Measurements from ENCODE around the gene AOPEP.
A peak's percentile ranks its signal among the peaks of the same experiment; 100 is the strongest.

The AOPEP gene

GRCh38 chr9:94794476-94795167 lies 68.1 kb downstream of the AOPEP start:
- DNase-seq: no peak

DNA sequence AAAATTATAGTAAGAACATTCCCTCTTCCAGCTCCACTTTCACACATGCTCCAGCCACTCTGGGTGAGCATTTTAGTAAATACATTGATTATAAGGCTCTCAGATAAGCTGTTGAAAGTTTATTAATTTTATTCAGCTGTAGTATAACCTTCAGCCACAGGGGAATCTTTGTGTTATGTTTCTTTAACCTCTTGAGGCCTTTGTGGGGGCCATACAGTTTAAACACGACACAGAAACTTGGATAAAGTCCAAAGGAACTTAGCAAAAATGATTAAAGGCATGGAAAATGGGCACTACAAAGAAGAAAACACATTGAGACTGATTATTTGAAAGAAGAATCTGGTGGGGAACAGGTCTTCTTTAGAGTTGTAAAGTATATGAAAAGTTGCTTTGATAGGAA lies 70.2 kb downstream of the AOPEP start:
- DNase-seq: no peak

DNA sequence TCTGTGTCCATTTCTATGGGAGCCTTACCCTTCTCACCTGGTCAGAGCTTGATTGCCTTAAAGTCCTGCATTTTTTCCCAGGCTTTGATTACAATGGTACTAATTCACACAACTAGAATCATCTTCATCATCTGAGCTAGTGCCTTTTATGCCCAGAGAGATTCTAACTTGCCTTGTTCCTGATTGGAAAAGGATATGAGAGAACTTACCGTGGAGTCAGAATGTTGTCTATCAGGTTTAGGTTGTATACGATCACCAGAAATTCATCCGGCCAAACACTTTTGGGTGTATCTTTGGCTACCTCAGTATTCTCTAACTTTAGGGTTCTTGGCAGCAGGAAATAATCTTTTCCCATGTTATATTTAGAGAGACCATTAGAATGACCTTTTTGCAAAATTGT lies 71.7 kb downstream of the AOPEP start:
- no peak for DNase-seq

DNA sequence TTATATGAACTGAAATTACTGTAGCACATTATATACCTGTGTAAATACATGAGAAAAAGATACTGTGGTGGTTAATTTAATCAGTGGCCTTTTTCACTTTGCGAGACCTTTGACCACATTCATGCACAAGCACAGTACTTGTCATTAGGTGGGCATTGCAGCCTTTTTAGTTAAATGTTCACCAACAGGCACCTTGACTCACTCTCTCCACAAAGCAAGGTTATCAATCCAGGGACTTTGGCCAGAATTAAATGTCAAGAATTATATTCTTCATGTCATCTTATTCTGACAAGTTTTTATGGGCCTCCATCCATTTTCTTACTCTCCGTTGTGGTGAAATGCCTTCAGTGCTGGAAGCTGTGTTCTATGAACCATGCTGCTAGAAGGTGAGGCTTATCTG lies 72.2 kb downstream of the AOPEP start:
- no peak for DNase-seq

- no peak for DNase-seq
Measured at GRCh38 chr9:94799578-94800264, 73.2 kb downstream of the AOPEP start.

GRCh38 chr9:94800424-94801117 lies 74.1 kb downstream of the AOPEP start:
- no peak for DNase-seq

DNA sequence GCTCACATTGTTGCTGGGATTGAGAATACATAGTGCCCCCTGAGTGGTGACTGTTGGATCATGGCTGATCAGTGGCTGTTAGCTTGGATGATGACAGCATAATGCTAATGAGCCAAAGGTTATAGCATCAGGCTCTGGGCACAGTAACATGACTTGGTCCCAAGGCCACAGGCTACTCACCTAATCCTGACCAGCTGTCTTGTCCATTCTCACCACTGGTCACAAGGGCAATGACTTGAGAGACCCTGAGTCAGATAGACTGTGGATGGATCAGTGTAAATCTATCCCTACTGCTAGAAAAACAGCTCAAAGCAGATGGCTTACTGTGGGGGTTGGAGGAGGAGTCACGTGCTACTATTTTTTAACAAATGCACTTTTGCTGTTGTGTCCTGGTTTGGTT lies 74.7 kb downstream of the AOPEP start:
- DNase-seq: no peak

- DNase-seq: no peak
Measured at GRCh38 chr9:94801681-94802080, 75.2 kb downstream of the AOPEP start.

DNA sequence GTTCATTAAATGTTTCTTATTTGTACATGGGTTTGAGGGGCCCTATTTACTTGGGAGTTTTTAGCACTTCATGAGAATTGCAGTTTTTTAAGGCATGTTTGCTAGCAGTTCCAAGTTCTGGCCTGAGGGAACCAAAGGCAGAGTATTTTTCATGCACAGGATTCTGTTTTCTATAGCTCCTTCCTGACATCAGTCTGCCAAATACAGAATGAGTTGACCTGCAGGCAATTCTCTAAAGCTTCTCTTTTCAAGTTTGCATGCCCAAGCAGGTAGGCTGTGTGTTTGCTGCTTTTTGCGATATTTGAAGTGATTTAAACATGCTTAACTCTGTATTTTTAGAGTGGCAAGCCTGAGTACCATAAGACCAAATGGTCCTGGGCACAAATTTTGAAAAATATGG lies 75.8 kb downstream of the AOPEP start:
- DNase-seq: no peak

GRCh38 chr9:94802793-94803192 lies 76.3 kb downstream of the AOPEP start:
- DNase-seq: no peak

DNA sequence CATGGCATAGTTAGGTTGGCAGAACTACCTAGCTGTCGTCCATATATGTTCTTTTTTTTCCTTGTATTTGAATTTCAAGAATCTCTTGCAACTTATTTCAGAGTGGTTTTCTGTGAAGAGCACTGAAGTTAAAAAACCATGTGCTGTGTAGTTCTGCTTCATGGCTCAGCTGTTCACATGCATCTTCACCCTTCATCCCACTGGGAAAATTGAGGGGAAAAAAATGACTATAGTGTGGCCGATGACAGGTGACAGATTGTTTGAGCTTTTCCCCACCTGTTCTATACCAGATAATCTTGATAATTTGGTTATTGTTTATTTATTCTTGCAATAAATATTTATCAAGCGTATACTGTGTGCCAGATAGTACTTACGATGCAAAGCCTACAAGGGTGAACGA lies 77.8 kb downstream of the AOPEP start:
- DNase-seq: no peak

DNA sequence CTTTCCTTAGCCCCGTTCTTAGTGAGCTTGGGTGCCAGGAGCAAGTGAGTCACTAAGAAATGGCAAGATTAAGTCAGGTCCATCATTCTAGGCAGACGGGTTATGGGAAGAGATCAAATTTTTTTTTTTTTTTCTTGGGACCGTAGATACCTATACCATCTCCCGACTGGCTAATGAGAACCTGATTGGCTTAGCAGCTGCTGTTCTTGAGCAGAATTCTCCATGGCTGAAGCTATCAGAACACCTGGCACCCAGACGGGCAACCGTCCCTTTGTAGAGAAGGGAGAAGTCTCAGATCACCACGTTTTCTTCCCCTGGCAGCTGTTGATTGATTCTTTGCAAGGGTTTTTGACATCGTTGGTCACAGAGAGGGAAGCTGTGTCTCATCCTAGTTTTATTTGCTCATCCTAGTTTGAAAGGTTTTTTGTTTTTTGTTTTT lies 78.6 kb downstream of the AOPEP start:
- no peak for DNase-seq

- no peak for DNase-seq
Measured at GRCh38 chr9:94805585-94805984, 79.1 kb downstream of the AOPEP start.

DNA sequence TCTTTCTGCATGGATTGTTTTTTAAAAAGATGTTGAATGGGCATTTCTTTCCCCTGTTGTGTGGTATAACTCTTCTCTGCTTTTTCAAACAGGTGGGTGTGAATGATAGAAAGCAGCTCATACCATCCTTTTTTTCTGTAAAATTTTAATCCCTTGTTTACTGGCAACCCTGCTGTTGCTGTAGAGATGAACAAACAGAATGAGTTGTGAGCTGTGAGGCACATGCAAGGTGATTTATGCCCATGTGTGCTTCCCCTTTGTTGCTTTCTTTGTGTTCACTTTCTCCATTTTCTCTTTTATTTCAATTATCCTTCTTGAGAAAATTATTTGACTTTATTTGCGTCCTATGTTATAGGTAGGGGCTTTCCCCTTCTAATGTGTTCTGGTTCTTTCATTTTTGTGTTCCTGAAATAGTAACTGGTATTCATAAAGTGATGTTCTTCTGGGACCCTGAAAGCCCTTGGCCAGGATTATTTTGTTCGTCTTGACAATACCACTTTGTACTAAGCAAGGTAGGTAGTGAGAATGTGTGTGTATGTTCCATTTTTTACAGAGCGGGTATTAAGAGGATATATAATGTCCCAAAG lies 79.9 kb downstream of the AOPEP start:
- DNase-seq: no peak

DNA sequence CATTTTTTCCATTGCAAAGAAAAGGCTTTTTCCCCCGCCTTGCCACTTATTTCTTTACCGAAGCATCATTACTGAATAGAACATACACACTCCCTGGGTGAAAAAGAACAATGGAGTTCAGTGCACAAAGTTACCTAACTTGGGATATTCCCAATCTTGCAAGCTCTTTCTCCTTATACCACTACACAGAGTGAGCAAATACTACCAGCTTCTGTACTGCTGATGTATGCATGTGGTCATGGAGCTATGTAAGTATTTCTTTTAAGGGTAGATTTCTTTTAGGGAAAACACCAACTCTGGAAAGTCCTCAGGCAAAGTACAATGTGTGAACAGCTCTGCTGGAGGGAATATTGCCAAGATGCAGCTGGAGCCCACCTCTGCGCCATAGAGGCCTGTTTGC lies 81.1 kb downstream of the AOPEP start:
- no peak for DNase-seq

GRCh38 chr9:94808926-94809700 lies 82.6 kb downstream of the AOPEP start:
- DNase-seq: no peak

DNA sequence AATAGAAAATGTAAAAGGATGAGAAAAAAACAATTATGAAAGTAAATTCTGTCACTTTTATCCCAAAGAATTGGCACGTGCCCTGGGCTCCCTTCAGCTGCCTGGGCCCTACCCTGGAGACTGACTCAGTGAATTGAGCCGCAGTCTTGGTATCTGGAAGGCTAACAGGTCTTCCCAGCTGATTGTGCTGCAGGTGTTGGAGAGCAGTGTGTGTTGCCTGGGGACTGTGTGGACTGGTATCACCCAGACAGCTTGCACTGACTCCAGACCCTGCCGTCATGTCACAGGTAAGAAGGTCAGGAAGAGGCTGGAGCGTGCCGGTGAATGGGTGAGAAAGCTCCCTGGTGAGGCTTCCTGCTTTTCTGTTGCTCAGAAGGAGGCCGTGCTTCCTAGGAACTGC lies 83.3 kb downstream of the AOPEP start:
- no peak for DNase-seq

DNA sequence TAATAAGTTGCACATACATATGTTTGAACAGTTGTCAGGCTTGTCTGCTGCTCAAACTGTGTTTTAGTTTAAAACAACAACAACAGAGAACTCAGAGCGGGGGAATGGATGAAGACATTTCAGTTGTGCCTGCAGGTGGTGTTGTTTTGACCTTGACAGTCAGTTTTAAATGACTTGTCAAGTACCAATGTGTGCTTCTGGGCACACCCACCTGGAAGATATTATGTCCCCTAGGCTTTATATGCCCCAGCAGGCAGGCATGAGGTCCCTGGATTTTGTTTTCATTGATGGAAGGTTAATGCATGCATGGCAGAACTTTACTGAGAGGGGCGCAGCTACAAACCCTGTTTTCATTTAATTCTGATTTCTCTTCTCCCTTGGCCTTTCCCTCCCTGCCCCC lies 84.6 kb downstream of the AOPEP start:
- DNase-seq: peak; percentile 35

- no peak for DNase-seq
Measured at GRCh38 chr9:94812343-94812742, 85.8 kb downstream of the AOPEP start.

DNA sequence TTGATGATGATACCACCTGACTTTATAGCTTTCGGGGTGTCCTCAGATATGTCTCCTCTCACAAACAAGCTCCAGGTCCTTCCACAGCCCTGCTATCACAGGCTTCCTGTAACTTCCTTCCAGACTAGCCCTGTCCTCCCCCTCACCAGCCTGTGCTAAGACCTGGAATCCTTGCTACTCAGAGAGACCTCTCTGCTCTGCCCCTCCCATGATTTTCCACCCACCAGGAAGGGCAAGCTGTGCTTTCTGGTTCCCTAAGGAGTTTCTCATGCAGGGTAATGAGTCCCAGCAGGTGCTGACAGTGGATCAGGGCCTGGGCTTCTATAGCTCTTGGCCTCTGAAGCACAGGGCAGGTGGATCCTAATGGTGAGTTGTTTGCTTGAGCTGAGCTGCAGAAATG lies 86.9 kb downstream of the AOPEP start:
- DNase-seq: no peak

DNA sequence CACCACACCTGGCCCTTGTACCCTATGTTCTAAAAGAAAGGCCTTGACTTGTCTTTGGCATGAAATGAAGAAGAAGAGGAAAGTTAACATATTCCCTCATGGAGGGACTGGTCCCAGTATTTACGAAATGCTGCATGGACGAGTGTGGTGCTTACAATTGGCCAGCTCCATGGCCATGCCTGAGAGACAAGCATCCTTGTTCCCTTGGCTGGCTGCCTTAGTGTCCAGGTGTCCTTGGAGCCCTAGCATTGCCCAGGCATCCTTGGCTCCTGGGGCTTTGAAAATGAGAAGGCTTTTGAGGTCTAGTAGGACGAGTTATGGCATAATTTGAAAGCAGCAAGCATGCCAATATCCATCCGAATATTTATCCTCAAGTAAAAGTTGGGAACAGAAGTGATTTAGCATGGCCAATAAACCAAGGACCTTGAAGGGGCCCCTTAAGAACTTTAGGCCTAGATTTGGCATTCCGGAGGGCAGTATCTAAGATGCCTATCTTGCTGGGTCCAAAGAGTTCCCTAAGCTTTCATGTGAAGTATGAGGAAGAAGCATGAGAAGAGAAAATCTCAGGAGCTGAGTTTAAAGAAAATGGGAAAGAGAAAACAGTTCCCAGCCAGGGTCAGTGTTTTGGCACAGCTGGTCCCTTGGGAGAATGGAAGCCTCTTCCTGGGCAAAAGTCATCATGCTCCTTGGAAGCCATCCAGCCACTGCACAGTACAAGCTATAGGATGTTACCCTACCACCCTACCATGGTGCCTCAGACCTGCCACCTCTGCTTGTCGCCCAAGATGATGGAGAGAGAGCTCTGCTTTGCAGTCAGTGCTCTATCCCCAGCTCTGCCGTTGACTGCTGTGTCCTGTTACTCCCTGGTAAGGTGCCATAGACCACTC lies 91.0 kb downstream of the AOPEP start:
- no peak for DNase-seq

GRCh38 chr9:94818178-94818541 lies 91.7 kb downstream of the AOPEP start:
- DNase-seq: no peak
